A549 (cell line): ENCODE measurements around the gene SEL1L3.

Experiments used
- CHD2 ChIP-seq: fragments of 150-350 bp; IDR thresholded peaks from 2 replicates; pipeline ENCODE4 v1.6.1; 2014; ENCODE audit warnings: low read length; ENCODE audit not compliant: partially characterized antibody
- ESRRA ChIP-seq: fragments of 150-350 bp; IDR thresholded peaks from 2 replicates; pipeline ENCODE4 v1.6.1; 2014; ENCODE audit warnings: mild to moderate bottlenecking, low read length, borderline replicate concordance
- FOSL2 ChIP-seq, 2 experiments: fragments of 450-650 bp in 1 of 2; fragments of >200 bp in 1 of 2; sonication (Bioruptor Twin) in 1 of 2; formaldehyde crosslinking; IDR thresholded peaks; 2 replicates each; pipeline versions ENCODE4 v1.5.0 to v1.6.1; 2016 to 2020; ENCODE audit warnings: mild to moderate bottlenecking in 1 of 2, moderate library complexity in 1 of 2
- KDM1A ChIP-seq: fragments of 200-600 bp; sonication (generic); IDR thresholded peaks from 2 replicates; pipeline ENCODE4 v1.6.1; 2016; ENCODE audit warnings: low read depth, mild to moderate bottlenecking
- NFE2L2 ChIP-seq: fragments of 150-350 bp; conservative IDR thresholded peaks from 2 replicates; pipeline ENCODE4 v1.6.1; 2014; ENCODE audit warnings: low read length
- POLR2A ChIP-seq: IDR thresholded peaks from 2 replicates; pipeline ENCODE4 v1.6.1; 2012; ENCODE audit warnings: mild to moderate bottlenecking, low read length
- SREBF2 ChIP-seq: fragments of 450-650 bp; IDR thresholded peaks from 2 replicates; pipeline ENCODE4 v1.6.1; 2014; ENCODE audit warnings: mild to moderate bottlenecking, moderate library complexity
- TF ChIP-seq, protein P1 (sequence below): fragments of >200 bp; sonication (Bioruptor Twin); formaldehyde crosslinking; IDR thresholded peaks from 3 replicates; pipeline ENCODE4 v1.5.1; 2016
- TF ChIP-seq, protein P2 (sequence below): IDR thresholded peaks from 2 replicates; pipeline ENCODE4 v1.6.1; 2012

DNA sequence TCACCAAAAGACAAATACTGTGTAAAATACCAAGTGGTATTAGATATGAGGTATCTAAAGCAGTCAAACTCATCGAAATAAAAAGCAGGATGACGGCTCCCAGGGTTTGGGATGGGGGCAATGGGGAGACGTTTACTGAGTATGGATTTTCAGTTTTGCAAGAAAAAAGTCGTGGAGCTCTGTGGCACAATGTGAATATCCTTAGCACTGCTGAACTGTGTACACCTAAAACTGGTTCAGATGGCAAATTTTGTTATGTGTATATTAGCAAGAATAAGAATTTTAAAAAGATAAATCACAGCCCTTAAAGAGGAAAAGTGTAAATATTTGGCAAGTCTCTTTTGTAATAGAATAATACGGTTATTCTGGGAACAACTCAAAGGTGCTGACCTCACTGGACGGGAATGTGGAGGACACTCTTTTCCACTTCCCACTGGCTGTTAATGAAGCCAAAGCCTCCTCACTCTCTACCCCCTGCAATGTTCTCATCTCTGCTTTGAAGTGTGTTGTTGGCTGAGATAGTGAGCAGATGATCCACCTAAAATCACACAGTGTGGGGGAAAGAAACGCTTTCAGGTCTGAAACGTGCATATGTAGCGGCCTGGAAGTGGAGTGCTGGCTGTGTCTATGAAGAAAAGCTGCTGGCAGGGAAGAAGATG is 49.2 kb downstream of the SEL1L3 start:
- TF ChIP-seq, protein P1, sequence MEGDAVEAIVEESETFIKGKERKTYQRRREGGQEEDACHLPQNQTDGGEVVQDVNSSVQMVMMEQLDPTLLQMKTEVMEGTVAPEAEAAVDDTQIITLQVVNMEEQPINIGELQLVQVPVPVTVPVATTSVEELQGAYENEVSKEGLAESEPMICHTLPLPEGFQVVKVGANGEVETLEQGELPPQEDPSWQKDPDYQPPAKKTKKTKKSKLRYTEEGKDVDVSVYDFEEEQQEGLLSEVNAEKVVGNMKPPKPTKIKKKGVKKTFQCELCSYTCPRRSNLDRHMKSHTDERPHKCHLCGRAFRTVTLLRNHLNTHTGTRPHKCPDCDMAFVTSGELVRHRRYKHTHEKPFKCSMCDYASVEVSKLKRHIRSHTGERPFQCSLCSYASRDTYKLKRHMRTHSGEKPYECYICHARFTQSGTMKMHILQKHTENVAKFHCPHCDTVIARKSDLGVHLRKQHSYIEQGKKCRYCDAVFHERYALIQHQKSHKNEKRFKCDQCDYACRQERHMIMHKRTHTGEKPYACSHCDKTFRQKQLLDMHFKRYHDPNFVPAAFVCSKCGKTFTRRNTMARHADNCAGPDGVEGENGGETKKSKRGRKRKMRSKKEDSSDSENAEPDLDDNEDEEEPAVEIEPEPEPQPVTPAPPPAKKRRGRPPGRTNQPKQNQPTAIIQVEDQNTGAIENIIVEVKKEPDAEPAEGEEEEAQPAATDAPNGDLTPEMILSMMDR = no peak
- TF ChIP-seq NFE2L2 (no peak), CHD2 (no peak), FOSL2 (IDR thresholded peaks at IDR 0.05) (no peak), FOSL2 (CRISPR knock-in tag; IDR thresholded peaks at IDR 0.05) (peak; percentile 31; the same call in 1 of the 2 replicates), SREBF2 (no peak), POLR2A (no peak), ESRRA (no peak), KDM1A (no peak)
- TF ChIP-seq, protein P2, sequence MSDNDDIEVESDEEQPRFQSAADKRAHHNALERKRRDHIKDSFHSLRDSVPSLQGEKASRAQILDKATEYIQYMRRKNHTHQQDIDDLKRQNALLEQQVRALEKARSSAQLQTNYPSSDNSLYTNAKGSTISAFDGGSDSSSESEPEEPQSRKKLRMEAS = no peak
